ENCODE measurements around the gene S100A14. TPM values are rescaled to one million over a fixed set of nuclear protein-coding genes. Genes with fewer than 3 reads are reported as not detected.
A peak's percentile ranks its signal among the peaks of the same experiment; 100 is the strongest.

S100A14 gene
- total RNA-seq, 1 experiment from 2014 or later = 0.63 TPM

DNA sequence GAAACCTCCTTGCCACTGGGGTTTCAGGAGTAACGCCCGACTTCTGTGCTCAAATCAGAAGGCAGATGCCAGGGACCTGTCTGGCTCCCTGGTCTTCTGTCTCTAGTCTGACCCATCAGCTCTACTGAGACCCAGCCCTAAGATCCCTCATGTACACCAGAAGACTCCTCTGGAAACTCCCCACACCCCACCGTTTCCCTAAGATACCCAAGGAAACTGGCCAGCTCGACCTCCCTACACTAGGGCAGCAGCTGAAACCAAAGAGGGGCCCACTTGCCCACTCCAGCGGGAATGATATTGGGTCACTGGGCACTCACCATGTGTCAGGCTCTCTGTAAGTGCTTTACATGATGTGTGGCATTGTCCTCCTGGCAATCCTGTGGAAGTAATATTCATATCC lies 2.7 kb downstream of the S100A14 start:
- Histone ChIP-seq H3K23ac (ENCODE audit: insufficient read length, low read depth, low read length) (no peak overlapping the region), H3K4me1 (ENCODE audit: insufficient read depth, low read length) (peaks cover 9% of the 10 kb centered on the region; the same call in 1 of the 2 replicates), H2BK15ac (ENCODE audit: low read depth, low read length) (no peak overlapping the region), H3K9me3 (ENCODE audit: control insufficient read depth, low read depth, low read length) (no peaks in the 10 kb centered on the region), H3K9ac (ENCODE audit: extremely low read depth, insufficient read length, low read length) (no peak overlapping the region), H4K20me1 (ENCODE audit: control insufficient read depth, insufficient read depth, insufficient read length) (no peaks in the 10 kb centered on the region), H3K79me1 (ENCODE audit: insufficient read depth, low read depth, low read length, poor library complexity, severe bottlenecking) (no peaks in the 10 kb centered on the region), H3K4me2 (ENCODE audit: insufficient read depth, insufficient read length, low read length) (no peak overlapping the region), H3K18ac (ENCODE audit: insufficient read length, low read depth, low read length) (no peak overlapping the region), H3K4ac (ENCODE audit: low read depth, low read length) (no peak overlapping the region), H2BK120ac (ENCODE audit: low read depth, low read length, poor library complexity, severe bottlenecking) (no peak overlapping the region), H2AK5ac (ENCODE audit: insufficient read length, low read length) (no peak overlapping the region), H3K79me2 (ENCODE audit: insufficient read depth, low read length) (no peaks in the 10 kb centered on the region), H4K91ac (ENCODE audit: insufficient read length, low read depth, low read length) (no peak overlapping the region), H3K56ac (ENCODE audit: insufficient read length, low read depth, low read length) (no peak overlapping the region), H3K14ac (ENCODE audit: insufficient read depth, low read length) (no peak overlapping the region), H2BK20ac (ENCODE audit: low read depth, low read length, poor library complexity, severe bottlenecking) (no peak overlapping the region), H3K23me2 (ENCODE audit: insufficient read length, low read depth, low read length, poor library complexity, severe bottlenecking) (peaks cover 3% of the 10 kb centered on the region), H3T11ph (ENCODE audit: low read length) (no peak overlapping the region), H2BK12ac (ENCODE audit: insufficient read length, low read depth, low read length) (no peak overlapping the region), H4K5ac (ENCODE audit: insufficient read length, low read depth, low read length) (no peak overlapping the region), H3K27ac (ENCODE audit: insufficient read length, low read depth, low read length) (no peak overlapping the region), H2AFZ (ENCODE audit: low read length) (no peak overlapping the region), H4K8ac (replicated peaks; ENCODE audit: insufficient read length, low read depth, low read length) (no peak overlapping the region), H3K27me3 (ENCODE audit: insufficient read depth, low read length) (no peaks in the 10 kb centered on the region), H2BK5ac (ENCODE audit: insufficient read length, low read length) (no peak overlapping the region)
- no peak overlapping the region; a peak in 1 of 7 replicates for H3K27ac Mint-ChIP-seq
- no peak for DNase-seq
- peaks cover 0 to under 1% (median 0%) of the 10 kb centered on the region in 3 experiments; a peak in 2 of 7 replicates for H3K36me3 Mint-ChIP-seq (ENCODE audit: insufficient read depth in 1 of 3, low read depth in 3 of 3)
- H3K4me1 Mint-ChIP-seq = peaks cover 37 to 63% of the 10 kb centered on the region in 2 experiments
- no peaks in the 10 kb centered on the region for H3K9me3 Mint-ChIP-seq
- H3K4me3 Mint-ChIP-seq = peak overlapping the region in 1 of 2 experiments; percentile 11; a peak in 3 of 5 replicates
- peaks cover 2% of the 10 kb centered on the region; the same call in 1 of the 2 replicates for H3K27me3 Mint-ChIP-seq (ENCODE audit: low read depth)
- TF ChIP-seq, protein P1, sequence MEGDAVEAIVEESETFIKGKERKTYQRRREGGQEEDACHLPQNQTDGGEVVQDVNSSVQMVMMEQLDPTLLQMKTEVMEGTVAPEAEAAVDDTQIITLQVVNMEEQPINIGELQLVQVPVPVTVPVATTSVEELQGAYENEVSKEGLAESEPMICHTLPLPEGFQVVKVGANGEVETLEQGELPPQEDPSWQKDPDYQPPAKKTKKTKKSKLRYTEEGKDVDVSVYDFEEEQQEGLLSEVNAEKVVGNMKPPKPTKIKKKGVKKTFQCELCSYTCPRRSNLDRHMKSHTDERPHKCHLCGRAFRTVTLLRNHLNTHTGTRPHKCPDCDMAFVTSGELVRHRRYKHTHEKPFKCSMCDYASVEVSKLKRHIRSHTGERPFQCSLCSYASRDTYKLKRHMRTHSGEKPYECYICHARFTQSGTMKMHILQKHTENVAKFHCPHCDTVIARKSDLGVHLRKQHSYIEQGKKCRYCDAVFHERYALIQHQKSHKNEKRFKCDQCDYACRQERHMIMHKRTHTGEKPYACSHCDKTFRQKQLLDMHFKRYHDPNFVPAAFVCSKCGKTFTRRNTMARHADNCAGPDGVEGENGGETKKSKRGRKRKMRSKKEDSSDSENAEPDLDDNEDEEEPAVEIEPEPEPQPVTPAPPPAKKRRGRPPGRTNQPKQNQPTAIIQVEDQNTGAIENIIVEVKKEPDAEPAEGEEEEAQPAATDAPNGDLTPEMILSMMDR (conservative IDR thresholded peaks at IDR 0.05) = no peak
- no CpG with 5 or more reads among the region's 5 CpGs for WGBS (ENCODE audit: extremely low coverage, insufficient read length, low lambda C conversion rate)
